T-helper 2 cell treated with Interferon-gamma antibody and Interleukin-4, amounts not matched to agents 5 μg/mL and 100 μg/mL, for 36 hours (primary cell): Measurements from ENCODE around the gene GPR39.

Source experiments
- DNase-seq: peaks from one replicate; pipeline ENCODE4 v3.0.0; 2021; ENCODE audit warnings: low spot score
- H3K27ac Mint-ChIP-seq: one replicate; pipeline ENCODE4 v1.8.0; 2021; ENCODE audit warnings: mild to moderate bottlenecking, mixed read lengths
- H3K27me3 Mint-ChIP-seq: one replicate; pipeline ENCODE4 v1.8.0; 2021; ENCODE audit warnings: low read depth, mixed read lengths
- H3K36me3 Mint-ChIP-seq: one replicate; pipeline ENCODE4 v1.8.0; 2021; ENCODE audit warnings: low read depth, mixed read lengths
- H3K4me1 Mint-ChIP-seq: one replicate; pipeline ENCODE4 v1.8.0; 2021; ENCODE audit warnings: low read depth, mixed read lengths
- H3K4me3 Mint-ChIP-seq: one replicate; pipeline ENCODE4 v1.8.0; 2022; ENCODE audit warnings: mild to moderate bottlenecking, moderate library complexity, mixed read lengths
- H3K9me3 Mint-ChIP-seq: one replicate; pipeline ENCODE4 v1.8.0; 2021; ENCODE audit warnings: mixed read lengths

GPR39 gene

GRCh38 chr2:132419941-132420340, 3.3 kb downstream of the GPR39 start:
- Mint-ChIP-seq H3K36me3 (no peaks in the 10 kb centered on the region), H3K4me1 (no peaks in the 10 kb centered on the region), H3K9me3 (no peaks in the 10 kb centered on the region), H3K27me3 (peaks cover 11% of the 10 kb centered on the region), H3K4me3 (no peak overlapping the region), H3K27ac (no peak overlapping the region)
- no peak for DNase-seq

GRCh38 chr2:132420816-132421805, 4.5 kb downstream of the GPR39 start:
- Mint-ChIP-seq H3K36me3 (no peaks in the 10 kb centered on the region), H3K27ac (no peak overlapping the region), H3K4me3 (no peak overlapping the region), H3K27me3 (peaks cover 3% of the 10 kb centered on the region), H3K4me1 (no peaks in the 10 kb centered on the region), H3K9me3 (no peaks in the 10 kb centered on the region)
- no peak for DNase-seq

- H3K27me3 Mint-ChIP-seq: peaks cover 3% of the 10 kb centered on the region
- H3K9me3 Mint-ChIP-seq: no peaks in the 10 kb centered on the region
- H3K27ac Mint-ChIP-seq: no peak overlapping the region
- no peaks in the 10 kb centered on the region for H3K36me3 Mint-ChIP-seq
- no peak overlapping the region for H3K4me3 Mint-ChIP-seq
- no peaks in the 10 kb centered on the region for H3K4me1 Mint-ChIP-seq
- no peak for DNase-seq
These were observed 6.1 kb downstream of the GPR39 start for GRCh38 chr2:132422736-132423135.

GRCh38 chr2:132424526-132425121, 8.0 kb downstream of the GPR39 start:
- Mint-ChIP-seq H3K9me3 (no peaks in the 10 kb centered on the region), H3K4me1 (no peaks in the 10 kb centered on the region), H3K4me3 (no peak overlapping the region), H3K27me3 (no peaks in the 10 kb centered on the region), H3K36me3 (no peaks in the 10 kb centered on the region), H3K27ac (no peak overlapping the region)
- DNase-seq: no peak

GRCh38 chr2:132426033-132426432, 9.4 kb downstream of the GPR39 start:
- no peaks in the 10 kb centered on the region for H3K9me3 Mint-ChIP-seq
- no peaks in the 10 kb centered on the region for H3K4me1 Mint-ChIP-seq
- H3K27ac Mint-ChIP-seq: no peak overlapping the region
- H3K27me3 Mint-ChIP-seq: no peaks in the 10 kb centered on the region
- no peaks in the 10 kb centered on the region for H3K36me3 Mint-ChIP-seq
- no peak for DNase-seq
- no peak overlapping the region for H3K4me3 Mint-ChIP-seq

GRCh38 chr2:132426656-132427055, 10.1 kb downstream of the GPR39 start:
- Mint-ChIP-seq H3K27me3 (no peaks in the 10 kb centered on the region), H3K27ac (no peak overlapping the region), H3K36me3 (no peaks in the 10 kb centered on the region), H3K4me3 (no peak overlapping the region), H3K9me3 (peaks cover 4% of the 10 kb centered on the region), H3K4me1 (no peaks in the 10 kb centered on the region)
- DNase-seq: no peak

GRCh38 chr2:132429351-132429750, 12.7 kb downstream of the GPR39 start:
- Mint-ChIP-seq H3K36me3 (no peaks in the 10 kb centered on the region), H3K9me3 (peaks cover 10% of the 10 kb centered on the region), H3K4me1 (no peaks in the 10 kb centered on the region), H3K4me3 (no peak overlapping the region), H3K27ac (no peak overlapping the region), H3K27me3 (no peaks in the 10 kb centered on the region)
- DNase-seq: no peak

- no peak for DNase-seq
- no peaks in the 10 kb centered on the region for H3K4me1 Mint-ChIP-seq
- H3K27me3 Mint-ChIP-seq: no peaks in the 10 kb centered on the region
- H3K9me3 Mint-ChIP-seq: peaks cover 10% of the 10 kb centered on the region
- H3K36me3 Mint-ChIP-seq: no peaks in the 10 kb centered on the region
- no peak overlapping the region for H3K27ac Mint-ChIP-seq
- no peak overlapping the region for H3K4me3 Mint-ChIP-seq
These were observed 13.5 kb downstream of the GPR39 start for GRCh38 chr2:132429941-132430573.

GRCh38 chr2:132430895-132431294, 14.3 kb downstream of the GPR39 start:
- H3K27me3 Mint-ChIP-seq: no peaks in the 10 kb centered on the region
- peaks cover 10% of the 10 kb centered on the region for H3K9me3 Mint-ChIP-seq
- H3K4me1 Mint-ChIP-seq: no peaks in the 10 kb centered on the region
- no peak for DNase-seq
- no peak overlapping the region for H3K4me3 Mint-ChIP-seq
- H3K27ac Mint-ChIP-seq: no peak overlapping the region
- no peaks in the 10 kb centered on the region for H3K36me3 Mint-ChIP-seq

- H3K27ac Mint-ChIP-seq: no peak overlapping the region
- no peak overlapping the region for H3K4me3 Mint-ChIP-seq
- H3K27me3 Mint-ChIP-seq: no peaks in the 10 kb centered on the region
- DNase-seq: no peak
- peaks cover 3% of the 10 kb centered on the region for H3K9me3 Mint-ChIP-seq
- no peaks in the 10 kb centered on the region for H3K4me1 Mint-ChIP-seq
- H3K36me3 Mint-ChIP-seq: no peaks in the 10 kb centered on the region
These were observed 21.5 kb downstream of the GPR39 start for GRCh38 chr2:132437852-132438669.

- no peaks in the 10 kb centered on the region for H3K27me3 Mint-ChIP-seq
- H3K9me3 Mint-ChIP-seq: no peaks in the 10 kb centered on the region
- H3K36me3 Mint-ChIP-seq: no peaks in the 10 kb centered on the region
- no peak for DNase-seq
- H3K27ac Mint-ChIP-seq: no peak overlapping the region
- no peaks in the 10 kb centered on the region for H3K4me1 Mint-ChIP-seq
- H3K4me3 Mint-ChIP-seq: no peak overlapping the region
These were observed 22.1 kb downstream of the GPR39 start for GRCh38 chr2:132438691-132439090.

- no peak overlapping the region for H3K4me3 Mint-ChIP-seq
- H3K36me3 Mint-ChIP-seq: no peaks in the 10 kb centered on the region
- H3K9me3 Mint-ChIP-seq: no peaks in the 10 kb centered on the region
- no peak for DNase-seq
- no peaks in the 10 kb centered on the region for H3K27me3 Mint-ChIP-seq
- no peaks in the 10 kb centered on the region for H3K4me1 Mint-ChIP-seq
- H3K27ac Mint-ChIP-seq: no peak overlapping the region
These were observed 23.2 kb downstream of the GPR39 start for GRCh38 chr2:132439703-132440398.

- Mint-ChIP-seq H3K27me3 (no peaks in the 10 kb centered on the region), H3K4me1 (no peaks in the 10 kb centered on the region), H3K4me3 (no peak overlapping the region), H3K27ac (no peak overlapping the region), H3K36me3 (no peaks in the 10 kb centered on the region), H3K9me3 (no peaks in the 10 kb centered on the region)
- no peak for DNase-seq
These were observed 24.4 kb downstream of the GPR39 start for GRCh38 chr2:132441051-132441450.
